BJ (cell line): ENCODE results near the gene AATK. TPM values are rescaled to one million over a fixed set of nuclear protein-coding genes. Genes with fewer than 3 reads are reported as not detected.

Experiments
- CTCF ChIA-PET: fragments of 350-600 bp; formaldehyde crosslinking; extraction: SDS; loops from one replicate; lab custom pipeline; 2021; ENCODE audit warnings: antibody characterized with exemption, inconsistent platforms; lab: Yijun Ruan, JAX
- POLR2A ChIA-PET: fragments of 300-600 bp; sonication (Branson Sonifier 250); formaldehyde crosslinking; extraction: SDS; loops from one replicate; lab custom pipeline; 2021; ENCODE audit warnings: antibody characterized with exemption; lab: Charles Lee
- DNase-seq: peaks from one replicate; pipeline ENCODE4 v3.0.0-alpha.2; 2011; ENCODE audit warnings: low read depth
- H3K27me3 ChIP-seq: 2 replicates; pipeline ENCODE4 v1.6.0; 2011; ENCODE audit warnings: low read length; ENCODE audit not compliant: control insufficient read depth, insufficient read depth
- H3K36me3 ChIP-seq: 2 replicates; pipeline ENCODE4 v1.5.1; 2011; ENCODE audit warnings: low read length; ENCODE audit not compliant: control insufficient read depth, insufficient read depth
- H3K4me3 ChIP-seq: 2 replicates; pipeline ENCODE4 v1.5.1; 2011; ENCODE audit warnings: low read depth, mild to moderate bottlenecking, control low read depth, low read length
- CTCF ChIP-seq: IDR thresholded peaks from 2 replicates; pipeline ENCODE4 v1.5.1; 2011; ENCODE audit warnings: low read depth, mild to moderate bottlenecking, control low read depth, inconsistent platforms, low read length, moderate library complexity; ENCODE audit not compliant: insufficient read depth
- polyA plus RNA-seq: library from polyadenylated mRNA; depleted of rRNA; stranded (reverse); fragments of >200 nt; gene quantifications from 2 replicates; pipeline ENCODE4 v1.2.3, GENCODE V29; 2011

AATK gene
- polyA plus RNA-seq, 1 experiment, result 0.29 TPM

DNA sequence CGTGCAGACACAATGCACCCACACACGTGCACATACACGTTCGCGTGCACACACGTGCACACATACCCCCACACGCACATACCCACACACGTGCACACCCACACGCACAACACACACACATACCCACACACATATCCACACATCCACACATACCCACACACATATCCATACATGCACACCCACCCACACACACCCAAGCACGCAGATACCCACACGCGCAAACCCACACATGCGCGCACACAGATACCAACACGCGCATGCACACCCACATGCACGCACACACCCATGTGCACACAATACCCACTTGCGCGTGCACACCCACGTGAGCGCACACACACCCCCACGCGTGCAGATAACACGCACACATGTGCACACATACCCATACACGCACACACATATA, 27.5 kb downstream of the AATK start:
- Histone ChIP-seq H3K4me3 (no peak overlapping the region), H3K27me3 (no peaks in the 10 kb centered on the region), H3K36me3 (no peaks in the 10 kb centered on the region)
- DNase-seq, result no peak
- no peak for TF ChIP-seq CTCF
- ChIA-PET POLR2A (no interaction called here), CTCF (no interaction called here)

DNA sequence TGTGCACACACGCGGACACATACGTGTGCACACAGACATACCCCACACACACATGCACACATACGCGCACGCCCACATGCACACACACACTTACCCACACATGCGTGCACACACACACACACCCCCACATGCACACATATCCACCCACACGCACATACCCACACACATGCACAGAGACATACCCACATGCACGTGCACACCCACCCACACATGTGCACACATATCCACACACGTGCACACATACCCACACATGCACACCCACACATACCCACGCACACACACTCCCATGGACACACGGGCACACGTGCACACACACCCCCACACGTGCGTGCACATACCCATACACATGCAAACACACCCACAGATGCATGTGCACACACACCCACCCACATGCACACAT, 27.9 kb downstream of the AATK start:
- ChIA-PET POLR2A (no interaction called here), CTCF (no interaction called here)
- Histone ChIP-seq H3K36me3 (no peaks in the 10 kb centered on the region), H3K4me3 (no peak overlapping the region), H3K27me3 (no peaks in the 10 kb centered on the region)
- DNase-seq, result no peak
- TF ChIP-seq CTCF, result no peak

DNA sequence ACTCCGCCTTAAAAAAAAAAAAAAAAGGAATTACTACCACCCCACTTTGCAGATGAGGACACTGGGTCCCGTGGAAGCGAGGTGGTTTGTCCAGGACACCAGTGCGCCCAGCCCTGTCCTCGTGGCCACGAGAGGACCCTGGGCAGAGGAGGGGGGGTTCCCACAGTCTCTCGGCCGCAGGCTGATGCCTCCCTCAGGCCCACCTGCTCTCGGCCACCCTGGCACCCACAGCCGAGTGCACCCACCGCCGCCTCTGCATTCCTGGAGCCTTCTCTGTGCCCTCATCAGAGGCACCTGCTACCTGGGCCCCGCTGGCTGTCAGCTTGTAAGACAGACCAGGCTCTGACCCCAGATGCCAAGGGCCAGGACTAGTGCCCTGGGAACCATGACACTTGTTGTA, 28.8 kb downstream of the AATK start:
- ChIA-PET CTCF (no interaction called here), POLR2A (no interaction called here)
- no peak for DNase-seq
- TF ChIP-seq CTCF, result no peak
- Histone ChIP-seq H3K36me3 (no peaks in the 10 kb centered on the region), H3K4me3 (no peak overlapping the region), H3K27me3 (no peaks in the 10 kb centered on the region)

DNA sequence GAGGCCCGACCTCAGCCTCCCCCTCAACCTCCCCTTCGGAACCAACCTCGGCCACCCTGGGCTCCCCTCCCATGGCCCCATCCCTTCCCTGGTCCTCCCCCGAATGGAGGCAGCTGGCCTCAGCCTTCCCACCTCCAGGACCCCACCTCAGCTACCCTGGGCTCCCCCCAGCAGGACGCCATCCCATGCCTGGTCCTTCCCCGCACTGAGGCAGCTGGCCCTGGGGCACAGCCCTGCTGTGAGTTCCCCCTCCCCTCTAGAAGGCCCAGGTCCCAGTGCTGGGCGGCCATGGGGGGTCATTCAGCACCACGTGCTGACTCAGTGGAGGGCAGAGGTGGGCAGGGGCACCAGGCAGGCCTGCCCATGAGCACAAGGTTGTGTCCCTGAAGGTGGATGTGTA, 29.7 kb downstream of the AATK start:
- ChIA-PET CTCF (no interaction called here), POLR2A (no interaction called here)
- no peaks in the 10 kb centered on the region for H3K36me3 ChIP-seq
- H3K27me3 ChIP-seq, result no peaks in the 10 kb centered on the region
- no peak for DNase-seq
- TF ChIP-seq CTCF, result no peak
- H3K4me3 ChIP-seq, result no peak overlapping the region

DNA sequence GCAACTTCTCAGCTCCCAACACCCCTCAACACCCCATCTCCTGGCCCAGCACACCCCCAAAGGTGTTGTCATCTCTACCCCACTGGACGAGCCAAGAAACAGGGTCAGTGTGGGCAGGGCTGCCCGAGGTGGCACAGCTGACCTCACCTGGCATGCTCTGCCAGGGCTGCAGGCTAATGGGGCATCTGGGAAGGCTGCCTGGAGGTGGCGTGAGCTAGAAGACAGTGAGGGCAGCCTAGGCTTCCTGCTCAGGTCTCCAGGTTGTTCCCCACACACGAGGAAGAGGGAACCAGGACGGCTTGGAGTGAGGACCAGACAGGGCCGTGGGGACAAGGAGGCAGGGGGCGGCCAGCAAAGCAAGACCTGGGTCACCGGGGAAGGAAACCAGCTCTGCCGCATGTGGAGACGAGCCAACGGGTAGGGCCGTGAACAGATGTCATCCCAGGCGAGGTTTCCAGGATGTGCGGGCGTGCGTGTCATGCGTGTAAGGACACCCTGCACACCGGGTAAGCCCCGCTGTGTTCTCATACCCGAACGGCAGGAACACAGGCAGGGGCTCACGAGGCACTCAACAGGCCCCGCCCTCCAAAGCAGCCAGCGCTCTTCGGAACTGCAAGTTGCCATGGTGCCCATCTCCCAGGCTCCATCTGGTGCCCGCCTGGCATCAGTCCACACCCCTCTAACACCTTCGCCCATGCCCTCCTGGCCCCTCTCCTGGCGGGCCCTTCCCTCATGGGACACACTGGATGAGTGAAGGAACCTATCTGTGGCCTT, 30.3 kb downstream of the AATK start:
- DNase-seq, result no peak
- POLR2A ChIA-PET, result no interaction called here
- TF ChIP-seq CTCF, result no peak
- H3K27me3 ChIP-seq, result no peaks in the 10 kb centered on the region
- H3K36me3 ChIP-seq, result no peaks in the 10 kb centered on the region
- CTCF ChIA-PET, result interaction anchor here (4.0 kb wide), 1 partner anchor 8 kb away, joined by 23 read pairs; no protein-coding TSS in a partner anchor
- H3K4me3 ChIP-seq, result no peak overlapping the region
